Stimulated activated memory B cell treated with anti-CD40 and anti-IgM and Interleukin-4, amounts not matched to agents 10 μg/mL and 1 μg/mL and 100 μg/mL, for 72 hours (primary cell): Measurements from ENCODE around the gene PGRMC2.
A peak's percentile ranks its signal among the peaks of the same experiment; 100 is the strongest.
"Not testable (repeated sequence)": the region's sequence is repeated elsewhere in the genome, so short reads cannot be mapped to it uniquely, and the experiment has no call there.

Source experiments
- ATAC-seq: fragments of 150-1000 bp; cut with Tn5 transposase; 2 replicates; pipeline ENCODE4 v1.10.0; 2021
- H3K27ac Mint-ChIP-seq: one replicate; pipeline ENCODE4 v1.8.0; 2022; ENCODE audit warnings: mild to moderate bottlenecking, mixed read lengths
- H3K27me3 Mint-ChIP-seq: one replicate; pipeline ENCODE4 v1.8.0; 2022; ENCODE audit warnings: mixed read lengths
- H3K36me3 Mint-ChIP-seq: one replicate; pipeline ENCODE4 v1.8.0; 2022; ENCODE audit warnings: mixed read lengths
- H3K4me1 Mint-ChIP-seq: one replicate; pipeline ENCODE4 v1.8.0; 2022; ENCODE audit warnings: mixed read lengths
- H3K4me3 Mint-ChIP-seq: one replicate; pipeline ENCODE4 v1.8.0; 2022; ENCODE audit warnings: mild to moderate bottlenecking, moderate library complexity, mixed read lengths
- H3K9me3 Mint-ChIP-seq: one replicate; pipeline ENCODE4 v1.8.0; 2022; ENCODE audit warnings: mixed read lengths

The PGRMC2 gene

DNA sequence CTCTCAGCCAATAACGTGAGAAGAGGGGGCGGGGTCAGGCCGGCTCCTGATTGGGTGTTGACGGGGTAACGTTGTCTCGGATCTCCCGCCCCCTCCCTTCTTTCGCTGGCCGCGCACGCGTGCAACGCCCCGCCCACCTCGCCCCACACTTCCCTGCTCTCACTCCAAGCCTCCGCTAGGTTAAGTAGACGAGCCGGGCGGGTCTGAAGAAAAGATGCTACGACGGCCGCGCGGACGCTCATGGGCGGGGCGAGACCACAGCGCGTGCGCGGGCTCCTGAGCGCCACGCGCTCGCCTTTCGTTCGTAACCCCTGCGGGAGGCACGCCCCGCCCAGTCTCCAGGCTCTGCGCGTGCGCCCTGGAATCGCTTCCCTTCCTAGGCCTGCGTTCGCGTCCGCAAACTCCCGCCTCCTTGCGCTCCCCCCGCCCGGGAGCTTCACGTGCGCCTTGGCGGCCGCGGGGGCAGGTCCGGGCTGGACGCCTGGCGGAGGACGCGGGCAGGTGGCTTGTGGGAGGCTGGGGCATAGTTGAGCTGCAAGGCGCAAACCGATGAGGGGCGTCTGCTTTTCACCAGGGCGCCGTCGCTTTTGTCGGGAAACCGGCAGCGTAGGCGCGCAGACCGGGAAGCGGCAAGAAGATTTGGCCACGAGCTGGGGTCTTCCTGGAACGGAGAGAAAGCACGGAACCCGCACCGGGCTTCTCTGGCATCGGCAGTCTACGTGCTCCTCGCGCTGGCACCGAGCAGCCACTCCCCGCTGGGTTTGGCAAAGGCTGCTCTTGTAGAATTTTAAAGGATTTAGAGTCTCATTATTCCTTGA, 467 bp upstream of the PGRMC2 start:
- ATAC-seq = peak; percentile 96
- Mint-ChIP-seq H3K9me3 (no peaks in the 10 kb centered on the region), H3K4me3 (peak overlapping the region; percentile 94), H3K27me3 (no peaks in the 10 kb centered on the region), H3K36me3 (no peaks in the 10 kb centered on the region), H3K4me1 (peaks cover 32% of the 10 kb centered on the region), H3K27ac (peak overlapping the region; percentile 70)

DNA sequence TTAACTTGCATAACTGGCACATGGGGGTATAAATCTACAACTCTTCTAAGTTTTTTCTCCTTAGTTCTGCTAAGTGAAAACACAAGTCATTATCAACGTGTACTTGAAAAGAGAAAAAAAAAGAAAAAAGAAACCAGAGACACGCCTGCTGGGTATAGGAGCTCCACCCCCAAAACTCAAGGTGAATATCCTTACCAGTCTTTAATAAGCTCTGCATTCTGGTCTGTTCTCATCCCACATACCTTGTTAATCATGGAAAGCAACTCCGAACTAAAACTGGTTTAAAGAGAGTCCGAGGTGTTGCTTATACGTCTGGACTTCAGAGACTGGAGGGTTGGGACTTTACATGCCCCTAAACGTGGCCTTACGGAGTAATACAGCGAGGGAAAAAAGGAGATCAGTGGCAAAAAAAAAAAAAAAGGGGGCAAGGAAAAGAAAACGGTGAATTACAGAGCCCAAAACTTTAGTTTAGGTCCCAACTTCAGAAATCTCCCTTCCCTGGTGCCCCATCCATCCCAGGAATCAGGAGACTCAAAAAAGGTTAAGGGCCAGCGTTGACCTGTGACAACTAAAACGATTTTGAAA, 1.0 kb downstream of the PGRMC2 start:
- no peaks in the 10 kb centered on the region for H3K9me3 Mint-ChIP-seq
- H3K4me3 Mint-ChIP-seq = peak overlapping the region; percentile 94
- H3K4me1 Mint-ChIP-seq = peaks cover 42% of the 10 kb centered on the region
- peak overlapping the region; percentile 70 for H3K27ac Mint-ChIP-seq
- H3K36me3 Mint-ChIP-seq = no peaks in the 10 kb centered on the region
- H3K27me3 Mint-ChIP-seq = no peaks in the 10 kb centered on the region
- ATAC-seq = no peak

DNA sequence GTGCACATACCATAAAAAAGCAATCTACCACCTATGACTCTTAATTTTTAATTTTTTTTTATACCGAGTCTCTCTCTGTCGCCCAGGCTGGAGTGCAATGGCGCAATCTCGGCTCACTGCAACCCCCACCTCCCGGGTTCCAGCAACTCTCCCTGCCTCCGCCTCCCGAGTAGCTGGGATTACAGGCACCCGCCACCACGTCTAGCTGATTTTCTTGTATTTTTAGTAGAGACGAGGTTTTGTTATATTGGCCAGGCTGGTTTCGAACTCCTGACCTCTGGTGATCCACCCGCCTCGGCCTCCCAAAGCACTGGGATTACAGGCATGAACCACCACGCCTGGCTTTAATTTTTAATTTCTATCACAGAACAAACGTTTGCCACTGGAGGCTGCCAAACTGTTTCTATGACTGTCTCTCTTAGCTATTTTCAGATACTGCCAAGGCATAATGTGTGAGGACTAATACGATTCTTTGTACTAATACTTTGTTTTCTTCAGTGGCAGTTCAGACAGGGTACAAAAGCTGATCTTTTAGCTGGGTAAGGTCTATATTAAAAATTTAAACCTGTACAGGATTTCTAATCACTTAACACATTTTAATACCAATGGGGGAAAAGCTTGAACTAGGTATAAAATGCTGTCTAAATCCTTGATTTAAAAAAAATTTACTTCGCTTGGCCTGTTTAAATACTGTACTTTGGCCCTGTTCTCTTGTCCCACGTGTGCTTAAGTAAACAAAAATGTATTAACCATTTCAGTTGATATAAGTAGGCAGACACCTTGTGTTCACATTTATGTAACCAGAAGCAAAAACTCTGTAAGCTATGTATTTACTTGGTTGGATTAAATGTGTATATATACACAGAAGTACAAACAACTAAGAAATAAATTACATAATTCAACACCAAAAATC, 2.3 kb downstream of the PGRMC2 start:
- peaks cover 54% of the 10 kb centered on the region for H3K4me1 Mint-ChIP-seq
- no peak overlapping the region for H3K27ac Mint-ChIP-seq
- H3K36me3 Mint-ChIP-seq = peaks cover 5% of the 10 kb centered on the region
- H3K4me3 Mint-ChIP-seq = peak overlapping the region; percentile 36
- H3K27me3 Mint-ChIP-seq = no peaks in the 10 kb centered on the region
- ATAC-seq = no peak
- no peaks in the 10 kb centered on the region for H3K9me3 Mint-ChIP-seq

DNA sequence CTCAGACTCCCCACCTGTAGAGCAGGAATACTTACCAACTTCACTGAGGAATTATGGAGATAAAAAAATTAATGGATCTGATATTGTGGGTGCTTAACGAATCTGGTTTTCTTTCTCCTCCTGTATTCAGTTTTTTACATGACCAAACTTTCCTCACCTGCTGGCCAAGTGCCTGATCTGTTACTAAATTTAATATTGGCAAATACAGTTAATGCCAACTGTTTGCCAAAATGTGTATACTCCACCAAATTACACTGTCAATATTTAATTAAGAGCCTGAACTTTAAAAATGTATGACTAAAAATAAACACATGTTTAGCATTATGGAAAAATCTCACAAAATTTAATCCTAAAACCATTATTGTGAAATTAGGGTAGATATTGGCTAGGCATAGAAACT, 3.3 kb downstream of the PGRMC2 start:
- no peak for ATAC-seq
- Mint-ChIP-seq H3K9me3 (no peaks in the 10 kb centered on the region), H3K27me3 (no peaks in the 10 kb centered on the region), H3K27ac (no peak overlapping the region), H3K36me3 (peaks cover 9% of the 10 kb centered on the region), H3K4me1 (peaks cover 57% of the 10 kb centered on the region), H3K4me3 (no peak overlapping the region)

DNA sequence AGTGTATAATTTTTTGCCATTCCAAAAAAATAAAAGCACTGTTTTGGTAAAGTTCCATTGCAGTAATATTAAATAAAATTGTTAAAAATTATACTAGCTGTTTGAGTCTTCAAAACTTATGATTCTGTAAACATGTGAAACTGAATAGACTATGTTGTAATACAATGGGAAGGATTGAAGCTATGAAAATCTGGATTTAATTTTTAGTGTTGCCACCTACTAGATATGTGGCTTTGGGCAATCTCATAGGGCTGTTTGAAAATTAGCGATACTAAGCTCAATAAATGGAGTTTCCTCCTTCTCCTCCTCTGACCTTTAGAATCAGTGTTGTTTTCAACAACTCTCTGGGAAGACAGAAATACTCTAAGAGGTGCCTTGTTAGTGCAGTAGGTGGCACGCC, 4.5 kb downstream of the PGRMC2 start:
- H3K4me1 Mint-ChIP-seq = peaks cover 49% of the 10 kb centered on the region
- ATAC-seq = no peak
- no peak overlapping the region for H3K4me3 Mint-ChIP-seq
- no peaks in the 10 kb centered on the region for H3K27me3 Mint-ChIP-seq
- no peak overlapping the region for H3K27ac Mint-ChIP-seq
- peaks cover 9% of the 10 kb centered on the region for H3K36me3 Mint-ChIP-seq
- no peaks in the 10 kb centered on the region for H3K9me3 Mint-ChIP-seq

DNA sequence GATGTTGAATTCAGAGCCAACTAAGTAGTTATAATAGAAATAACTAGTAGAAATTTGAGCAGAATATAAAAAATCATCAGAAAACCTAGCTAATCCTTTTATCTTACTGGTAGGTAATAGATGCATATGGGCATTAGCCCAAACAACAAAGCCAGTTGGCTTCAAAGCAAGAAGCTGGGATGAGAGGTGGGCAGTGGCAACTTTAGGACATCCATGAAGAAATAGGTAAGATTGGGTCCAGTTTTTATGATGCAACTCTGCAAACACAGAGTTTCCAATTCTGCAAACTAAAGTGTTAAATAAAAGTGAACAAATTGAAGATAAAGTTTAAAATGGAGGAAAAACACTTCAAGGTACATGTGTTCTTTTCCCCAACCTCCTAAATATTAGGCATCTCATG, 5.1 kb downstream of the PGRMC2 start:
- Mint-ChIP-seq H3K9me3 (no peaks in the 10 kb centered on the region), H3K4me1 (peaks cover 49% of the 10 kb centered on the region), H3K27me3 (no peaks in the 10 kb centered on the region), H3K36me3 (peaks cover 9% of the 10 kb centered on the region), H3K4me3 (no peak overlapping the region), H3K27ac (no peak overlapping the region)
- ATAC-seq = no peak

DNA sequence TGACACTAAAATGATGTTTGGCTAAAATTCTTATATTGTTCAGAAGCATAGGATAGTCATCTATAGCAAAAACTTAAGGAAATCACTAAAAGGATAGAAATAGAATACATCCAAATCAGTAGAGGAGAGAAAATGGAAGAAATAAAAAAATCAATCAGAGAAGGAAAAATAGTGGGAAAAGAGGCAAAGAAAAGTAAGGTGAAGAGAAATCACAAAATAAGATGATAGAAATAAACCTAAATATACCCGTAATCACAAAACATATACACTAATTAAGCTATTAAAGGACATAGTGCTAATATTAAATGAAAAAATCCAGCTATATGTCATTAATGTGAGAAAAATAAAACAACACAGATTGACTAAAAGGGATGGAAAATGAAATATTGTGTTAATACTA, 6.3 kb downstream of the PGRMC2 start:
- Mint-ChIP-seq H3K36me3 (peaks cover 9% of the 10 kb centered on the region), H3K9me3 (no peaks in the 10 kb centered on the region), H3K27me3 (no peaks in the 10 kb centered on the region), H3K4me3 (no peak overlapping the region), H3K4me1 (peaks cover 43% of the 10 kb centered on the region), H3K27ac (no peak overlapping the region)
- ATAC-seq = no peak

DNA sequence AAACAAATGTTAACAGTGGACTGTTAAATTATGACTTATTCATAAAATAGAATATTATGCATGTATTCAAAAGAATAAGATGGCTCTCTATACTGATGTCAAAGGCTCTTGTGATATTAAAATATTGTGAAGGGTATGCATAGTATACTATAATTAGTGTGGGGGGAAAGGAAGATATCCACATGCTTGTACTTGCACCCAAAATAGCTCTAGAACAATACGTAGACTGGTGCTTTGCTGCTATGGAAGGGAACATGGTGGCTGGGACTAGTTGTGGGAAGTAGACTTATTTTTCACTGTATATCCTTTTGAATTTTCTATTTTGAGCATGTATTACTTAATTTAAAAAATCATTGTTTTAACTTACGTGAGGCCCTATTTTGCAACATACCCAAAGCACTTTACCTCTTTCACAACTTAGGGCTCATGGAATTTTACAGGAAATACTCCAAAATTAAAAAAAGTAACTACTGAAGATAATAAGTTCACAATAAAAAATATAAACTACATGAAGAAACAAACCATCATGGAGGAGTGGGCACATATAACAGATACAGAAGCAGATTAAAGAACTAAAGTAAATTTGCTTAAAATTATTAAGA, 7.9 kb downstream of the PGRMC2 start:
- no peak for ATAC-seq
- Mint-ChIP-seq H3K27me3 (no peaks in the 10 kb centered on the region), H3K27ac (no peak overlapping the region), H3K36me3 (peaks cover 9% of the 10 kb centered on the region), H3K4me3 (no peak overlapping the region), H3K4me1 (peaks cover 28% of the 10 kb centered on the region), H3K9me3 (no peaks in the 10 kb centered on the region)

DNA sequence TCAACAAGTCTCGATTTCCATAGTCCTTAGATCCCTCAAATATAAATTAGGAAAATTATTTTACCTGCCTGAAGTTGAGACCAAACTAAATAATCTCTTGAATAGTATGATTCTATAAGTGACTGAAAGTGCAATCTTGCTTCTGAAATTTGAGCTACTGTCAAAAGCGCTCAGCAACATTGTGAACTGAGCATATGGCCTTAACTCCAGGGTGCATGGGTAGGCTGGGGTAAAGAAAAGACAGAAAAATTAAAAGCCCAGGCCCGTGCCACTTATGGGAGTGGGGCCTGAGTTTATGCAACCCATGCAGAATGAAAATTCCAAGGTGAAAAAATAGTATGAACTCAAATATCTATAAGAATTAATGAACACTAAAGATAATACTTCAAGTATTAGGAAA, 9.8 kb downstream of the PGRMC2 start:
- Mint-ChIP-seq H3K9me3 (no peaks in the 10 kb centered on the region), H3K27ac (no peak overlapping the region), H3K4me1 (peaks cover 28% of the 10 kb centered on the region), H3K4me3 (no peak overlapping the region), H3K36me3 (peaks cover 9% of the 10 kb centered on the region), H3K27me3 (no peaks in the 10 kb centered on the region)
- ATAC-seq = no peak

DNA sequence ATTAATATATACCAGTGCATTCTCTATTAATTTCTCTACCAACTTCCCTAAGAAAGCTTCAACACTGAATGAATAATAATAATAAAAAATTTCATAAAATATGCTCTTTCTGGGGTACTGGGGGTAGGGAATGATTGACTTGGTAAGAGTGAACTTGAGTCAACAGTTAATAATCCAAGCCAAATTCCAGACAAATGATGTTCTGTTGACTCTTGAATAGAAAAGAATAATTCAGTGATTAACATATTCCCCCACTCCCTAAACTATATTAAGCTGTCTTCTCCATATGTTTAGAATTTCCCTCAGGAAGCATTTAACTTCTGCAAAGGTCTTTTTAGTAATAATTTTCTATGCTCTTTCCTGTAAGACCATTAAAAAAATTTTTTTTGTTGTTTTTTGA, 12.3 kb downstream of the PGRMC2 start:
- no peaks in the 10 kb centered on the region for H3K27me3 Mint-ChIP-seq
- H3K4me3 Mint-ChIP-seq = no peak overlapping the region
- H3K36me3 Mint-ChIP-seq = peaks cover 16% of the 10 kb centered on the region
- no peak for ATAC-seq
- no peak overlapping the region for H3K27ac Mint-ChIP-seq
- H3K4me1 Mint-ChIP-seq = peaks cover 6% of the 10 kb centered on the region
- no peaks in the 10 kb centered on the region for H3K9me3 Mint-ChIP-seq

DNA sequence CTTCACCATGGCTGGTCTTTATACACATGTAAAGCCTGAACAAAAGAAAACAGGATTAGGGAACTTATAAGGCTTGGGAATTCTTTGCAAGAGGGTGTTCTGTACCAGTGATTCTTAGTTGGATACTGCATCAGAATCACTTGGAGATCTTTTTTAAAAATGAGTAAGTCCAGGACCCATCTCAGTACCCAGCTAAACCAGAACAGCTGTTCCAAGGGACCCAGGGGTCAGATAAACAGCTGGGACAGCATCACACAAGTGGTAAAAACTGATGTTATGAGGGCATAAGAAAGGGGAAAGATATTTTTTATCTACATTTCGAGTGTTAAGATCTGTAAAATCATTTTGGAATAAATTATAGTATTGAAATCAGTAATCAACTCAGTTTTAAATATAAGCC, 16.1 kb downstream of the PGRMC2 start:
- Mint-ChIP-seq H3K27ac (no peak overlapping the region), H3K27me3 (no peaks in the 10 kb centered on the region), H3K36me3 (peaks cover 12% of the 10 kb centered on the region), H3K9me3 (no peaks in the 10 kb centered on the region), H3K4me1 (no peaks in the 10 kb centered on the region), H3K4me3 (no peak overlapping the region)
- no peak for ATAC-seq

DNA sequence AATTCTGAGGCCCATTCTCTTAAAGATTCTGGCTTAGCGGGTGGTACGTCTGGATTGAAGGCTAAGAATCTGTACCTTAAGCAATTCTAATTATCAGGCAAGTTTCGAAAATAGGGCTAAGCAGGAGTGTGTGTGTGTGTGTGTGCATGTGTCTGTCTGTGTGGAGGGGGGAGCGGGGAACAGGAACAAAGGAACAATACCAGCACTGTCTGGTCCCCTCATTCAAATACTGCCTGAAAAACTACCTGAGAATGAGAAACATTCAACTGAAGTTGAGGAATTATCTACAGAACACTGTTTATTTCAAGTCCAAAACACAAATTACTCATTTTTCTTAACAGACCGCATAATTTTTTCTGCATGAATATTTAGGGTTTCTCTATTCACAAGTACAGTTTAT, 18.6 kb downstream of the PGRMC2 start:
- H3K4me3 Mint-ChIP-seq = no peak overlapping the region
- peaks cover 5% of the 10 kb centered on the region for H3K9me3 Mint-ChIP-seq
- no peak overlapping the region for H3K27ac Mint-ChIP-seq
- H3K36me3 Mint-ChIP-seq = peaks cover 12% of the 10 kb centered on the region
- ATAC-seq = no peak
- no peaks in the 10 kb centered on the region for H3K27me3 Mint-ChIP-seq
- no peaks in the 10 kb centered on the region for H3K4me1 Mint-ChIP-seq

DNA sequence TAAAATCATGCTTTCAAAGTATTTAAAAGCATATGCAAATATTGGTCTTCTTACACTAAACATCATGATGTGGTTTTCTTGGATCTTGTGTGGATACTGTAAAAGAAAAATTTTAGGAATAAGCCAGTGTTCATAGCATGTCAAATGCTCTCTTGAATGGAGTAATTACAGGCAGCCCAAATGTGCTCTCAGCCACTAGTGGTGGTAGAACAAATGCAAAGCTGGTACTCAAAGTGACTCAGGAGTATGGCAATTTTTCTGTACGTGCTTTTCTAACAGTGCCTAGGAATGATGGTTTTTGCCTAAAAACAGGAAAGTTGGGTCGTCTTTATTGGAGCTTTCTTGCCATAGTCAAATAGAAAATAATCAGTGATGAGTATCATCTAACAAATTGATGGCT, 19.9 kb downstream of the PGRMC2 start:
- H3K4me3 Mint-ChIP-seq = no peak overlapping the region
- peaks cover 8% of the 10 kb centered on the region for H3K9me3 Mint-ChIP-seq
- no peak overlapping the region for H3K27ac Mint-ChIP-seq
- H3K27me3 Mint-ChIP-seq = no peaks in the 10 kb centered on the region
- H3K4me1 Mint-ChIP-seq = no peaks in the 10 kb centered on the region
- H3K36me3 Mint-ChIP-seq = peaks cover 12% of the 10 kb centered on the region
- ATAC-seq = no peak

DNA sequence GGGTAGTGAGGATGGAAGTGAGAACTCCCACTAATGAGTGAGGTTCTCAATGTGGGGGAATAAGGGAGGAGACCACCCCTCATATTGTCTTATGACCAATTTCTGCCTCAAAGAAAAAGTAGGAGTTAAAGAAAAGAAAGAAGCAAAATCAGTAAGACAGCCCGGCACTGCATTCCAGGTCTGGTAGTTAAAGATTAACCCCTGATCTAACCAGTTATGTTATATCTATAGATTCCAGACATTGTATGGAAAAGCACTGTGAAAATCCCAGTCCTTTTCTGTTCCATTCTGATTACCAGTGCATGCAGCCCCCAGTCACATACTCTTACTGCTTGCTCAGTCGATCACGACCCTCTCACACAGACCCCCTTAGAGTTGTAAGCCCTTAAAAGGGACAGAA, 20.4 kb downstream of the PGRMC2 start:
- not testable (repeated sequence) for H3K4me3 Mint-ChIP-seq, ATAC-seq, H3K36me3 Mint-ChIP-seq, H3K27me3 Mint-ChIP-seq, H3K4me1 Mint-ChIP-seq, H3K27ac Mint-ChIP-seq, H3K9me3 Mint-ChIP-seq

DNA sequence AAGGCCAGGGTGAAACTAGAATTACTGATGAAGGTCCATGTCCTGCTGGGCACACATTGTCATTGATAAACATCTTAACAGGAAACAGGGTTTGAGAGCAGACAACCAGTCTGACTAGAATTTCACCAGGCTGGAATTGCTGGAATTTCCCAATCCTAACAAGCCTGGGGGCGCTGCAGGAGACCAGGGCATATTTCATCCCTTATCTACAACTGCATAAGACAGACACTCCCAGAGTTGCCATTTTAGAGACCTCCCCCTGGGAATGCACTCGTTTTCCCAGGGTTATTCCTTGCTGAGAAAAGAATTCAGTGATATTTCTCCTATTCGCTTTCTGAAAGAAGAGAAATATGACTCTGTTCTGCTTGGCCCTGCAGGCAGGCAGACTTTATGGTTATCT, 22.1 kb downstream of the PGRMC2 start:
- not testable (repeated sequence) for H3K36me3 Mint-ChIP-seq, H3K27me3 Mint-ChIP-seq, H3K27ac Mint-ChIP-seq, H3K4me1 Mint-ChIP-seq, ATAC-seq, H3K4me3 Mint-ChIP-seq
- H3K9me3 Mint-ChIP-seq = peaks cover 13% of the 10 kb centered on the region
